Measurements from ENCODE around the gene RXRA.

RXRA gene

DNA sequence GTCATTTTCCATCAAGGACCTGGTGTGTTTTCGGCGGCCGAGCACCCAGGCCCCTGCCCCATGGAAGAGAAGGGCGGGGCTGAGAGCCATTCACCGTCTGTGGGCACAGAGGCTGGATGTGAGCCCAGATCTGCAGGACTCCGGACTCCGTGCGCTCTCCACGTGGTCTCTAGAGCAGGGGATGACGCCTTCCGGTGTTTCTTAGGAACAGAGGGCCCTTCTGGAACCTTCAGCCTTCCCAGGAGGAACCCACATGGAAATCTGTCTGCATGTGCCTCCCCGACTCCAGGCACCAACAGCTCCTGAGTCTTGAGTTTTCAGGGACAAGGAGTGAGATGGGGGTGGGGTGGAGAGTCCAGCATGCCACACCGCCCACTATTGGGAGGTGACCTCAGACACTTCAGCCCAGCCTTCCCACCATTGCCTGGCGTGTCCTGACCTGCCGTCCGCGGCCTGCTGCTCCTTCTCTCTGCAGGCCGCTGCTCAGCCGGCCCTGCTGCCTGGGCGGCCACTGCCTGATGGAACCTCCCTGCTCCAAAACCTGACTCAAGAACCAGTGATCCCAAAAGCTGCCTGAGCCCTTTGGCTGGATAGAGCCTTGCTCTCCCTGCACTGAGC lies 2.4 kb upstream of the RXRA start:
- no peak overlapping the region for H2AFZ ChIP-seq (ENCODE audit: low read depth, low read length, severe bottlenecking)
- no peak overlapping the region for H3K4me2 ChIP-seq (ENCODE audit: low read depth, low read length, poor library complexity, severe bottlenecking)
- no peak overlapping the region for H3K4me3 ChIP-seq (ENCODE audit: insufficient read depth, low read length, poor library complexity, severe bottlenecking)
- H3K9me2 ChIP-seq (replicated peaks; ENCODE audit: insufficient read depth, low read length) = no peaks in the 10 kb centered on the region
- H3K79me2 ChIP-seq (ENCODE audit: insufficient read depth, low read length) = no peaks in the 10 kb centered on the region
- no peak for TF ChIP-seq EZH2phosphoT487 (conservative IDR thresholded peaks at IDR 0.05; ENCODE audit: low read length)
- H3K9me3 ChIP-seq (ENCODE audit: insufficient read depth, low read length) = no peaks in the 10 kb centered on the region
- H3K27ac ChIP-seq (ENCODE audit: low read depth, low read length) = no peak overlapping the region
- H3K36me3 ChIP-seq (ENCODE audit: low read length) = no peaks in the 10 kb centered on the region
- no peaks in the 10 kb centered on the region for H3K27me3 ChIP-seq (ENCODE audit: low read length)
- no peaks in the 10 kb centered on the region for H3F3A ChIP-seq (ENCODE audit: insufficient read depth)
- no peak overlapping the region for H3K9ac ChIP-seq (ENCODE audit: low read length)
- no peaks in the 10 kb centered on the region for H4K20me1 ChIP-seq (ENCODE audit: low read depth, low read length)

DNA sequence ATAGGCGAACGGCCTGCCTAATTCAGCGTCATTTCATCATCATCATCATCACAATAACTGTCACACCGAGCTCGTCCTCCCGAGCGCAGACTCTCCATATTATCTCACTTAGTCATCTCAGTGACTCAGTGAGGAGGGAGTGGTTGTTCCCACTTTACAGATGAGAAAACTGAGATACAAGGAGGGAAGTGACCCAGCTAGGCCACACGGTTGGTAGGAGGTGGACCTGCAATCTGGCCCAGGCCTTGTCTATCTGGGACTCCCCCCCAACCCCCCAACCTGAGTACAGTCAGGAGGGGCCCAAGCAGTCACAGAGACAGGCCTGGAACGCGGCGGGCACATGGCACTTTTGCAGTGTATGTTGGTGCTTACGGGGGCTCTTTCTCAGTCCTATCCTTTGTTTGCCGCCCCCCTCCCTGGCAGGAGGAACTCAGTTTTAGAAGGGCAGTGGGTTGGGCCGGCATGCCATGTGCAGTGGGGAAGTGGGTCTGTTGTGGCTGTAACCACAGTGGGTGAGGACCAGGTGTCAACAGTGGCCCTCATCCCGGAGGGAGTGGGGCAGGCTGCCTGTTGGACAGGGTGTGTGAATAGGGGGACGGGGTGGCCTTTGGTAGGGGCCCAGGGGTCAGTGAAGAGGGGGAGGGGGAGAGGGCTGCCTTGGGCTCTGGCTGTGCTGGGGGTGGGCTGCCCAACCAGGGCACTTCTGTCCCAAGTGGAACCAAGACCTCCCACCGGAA lies 1.7 kb upstream of the RXRA start:
- TF ChIP-seq, protein P1, sequence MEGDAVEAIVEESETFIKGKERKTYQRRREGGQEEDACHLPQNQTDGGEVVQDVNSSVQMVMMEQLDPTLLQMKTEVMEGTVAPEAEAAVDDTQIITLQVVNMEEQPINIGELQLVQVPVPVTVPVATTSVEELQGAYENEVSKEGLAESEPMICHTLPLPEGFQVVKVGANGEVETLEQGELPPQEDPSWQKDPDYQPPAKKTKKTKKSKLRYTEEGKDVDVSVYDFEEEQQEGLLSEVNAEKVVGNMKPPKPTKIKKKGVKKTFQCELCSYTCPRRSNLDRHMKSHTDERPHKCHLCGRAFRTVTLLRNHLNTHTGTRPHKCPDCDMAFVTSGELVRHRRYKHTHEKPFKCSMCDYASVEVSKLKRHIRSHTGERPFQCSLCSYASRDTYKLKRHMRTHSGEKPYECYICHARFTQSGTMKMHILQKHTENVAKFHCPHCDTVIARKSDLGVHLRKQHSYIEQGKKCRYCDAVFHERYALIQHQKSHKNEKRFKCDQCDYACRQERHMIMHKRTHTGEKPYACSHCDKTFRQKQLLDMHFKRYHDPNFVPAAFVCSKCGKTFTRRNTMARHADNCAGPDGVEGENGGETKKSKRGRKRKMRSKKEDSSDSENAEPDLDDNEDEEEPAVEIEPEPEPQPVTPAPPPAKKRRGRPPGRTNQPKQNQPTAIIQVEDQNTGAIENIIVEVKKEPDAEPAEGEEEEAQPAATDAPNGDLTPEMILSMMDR (IDR thresholded peaks at IDR 0.05; ENCODE audit: insufficient read depth, low read length, poor library complexity, severe bottlenecking) = no peak
- no peak for TF ChIP-seq EZH2phosphoT487 (conservative IDR thresholded peaks at IDR 0.05; ENCODE audit: low read length)
- Histone ChIP-seq H3K36me3 (ENCODE audit: low read length) (no peaks in the 10 kb centered on the region), H3K4me3 (ENCODE audit: insufficient read depth, low read length, poor library complexity, severe bottlenecking) (no peak overlapping the region), H4K20me1 (ENCODE audit: low read depth, low read length) (no peaks in the 10 kb centered on the region), H3K9ac (ENCODE audit: low read length) (no peak overlapping the region), H3K27me3 (ENCODE audit: low read length) (no peaks in the 10 kb centered on the region), H3K9me2 (replicated peaks; ENCODE audit: insufficient read depth, low read length) (no peaks in the 10 kb centered on the region), H2AFZ (ENCODE audit: low read depth, low read length, severe bottlenecking) (no peak overlapping the region), H3K79me2 (ENCODE audit: insufficient read depth, low read length) (no peaks in the 10 kb centered on the region), H3K4me2 (ENCODE audit: low read depth, low read length, poor library complexity, severe bottlenecking) (no peak overlapping the region), H3K9me3 (ENCODE audit: insufficient read depth, low read length) (no peaks in the 10 kb centered on the region), H3K27ac (ENCODE audit: low read depth, low read length) (no peak overlapping the region), H3F3A (ENCODE audit: insufficient read depth) (no peaks in the 10 kb centered on the region)

DNA sequence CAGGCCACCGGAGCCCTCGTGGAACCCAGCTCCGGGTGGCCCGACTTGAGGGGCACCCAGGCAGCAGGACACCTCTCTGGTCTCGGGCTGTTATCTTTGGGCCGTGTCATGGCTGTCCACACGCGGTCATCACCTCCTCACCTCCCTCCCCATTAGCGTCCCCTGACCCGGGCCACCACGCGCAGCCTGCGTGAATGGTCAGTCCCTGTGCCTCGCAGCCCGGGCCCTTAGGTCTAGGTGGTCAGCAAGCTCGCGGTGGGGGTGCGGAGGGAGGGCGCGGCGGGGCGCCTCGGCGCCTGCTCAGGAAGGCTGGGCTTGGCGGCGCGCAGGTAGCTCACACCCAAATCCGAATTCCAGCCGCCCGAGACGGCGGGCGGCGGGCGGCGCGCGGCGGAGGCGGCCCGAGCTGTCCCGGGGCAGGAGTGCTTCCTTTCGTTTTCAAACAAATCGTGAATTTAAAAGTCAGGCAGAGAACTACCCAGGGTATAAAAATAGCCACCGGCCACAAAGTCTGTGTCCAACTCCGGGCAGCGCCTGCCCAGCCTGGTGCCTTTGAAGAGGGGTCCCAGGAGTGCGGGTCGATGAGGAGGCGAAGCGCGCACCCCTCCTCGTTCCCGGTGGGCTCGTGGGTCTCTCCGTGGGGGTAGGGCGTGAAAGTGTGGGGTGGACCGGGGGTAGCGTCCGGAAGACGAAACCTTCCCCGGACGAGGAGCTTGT lies 1.0 kb upstream of the RXRA start:
- H3K4me3 ChIP-seq (ENCODE audit: insufficient read depth, low read length, poor library complexity, severe bottlenecking) = no peak overlapping the region
- H3K9ac ChIP-seq (ENCODE audit: low read length) = no peak overlapping the region
- no peaks in the 10 kb centered on the region for H3K36me3 ChIP-seq (ENCODE audit: low read length)
- H2AFZ ChIP-seq (ENCODE audit: low read depth, low read length, severe bottlenecking) = no peak overlapping the region
- H3K9me3 ChIP-seq (ENCODE audit: insufficient read depth, low read length) = no peaks in the 10 kb centered on the region
- no peaks in the 10 kb centered on the region for H3K27me3 ChIP-seq (ENCODE audit: low read length)
- H3F3A ChIP-seq (ENCODE audit: insufficient read depth) = no peaks in the 10 kb centered on the region
- H4K20me1 ChIP-seq (ENCODE audit: low read depth, low read length) = no peaks in the 10 kb centered on the region
- TF ChIP-seq, protein P1 (IDR thresholded peaks at IDR 0.05; ENCODE audit: insufficient read depth, low read length, poor library complexity, severe bottlenecking) = no peak
- no peak for TF ChIP-seq EZH2phosphoT487 (conservative IDR thresholded peaks at IDR 0.05; ENCODE audit: low read length)
- H3K9me2 ChIP-seq (replicated peaks; ENCODE audit: insufficient read depth, low read length) = no peaks in the 10 kb centered on the region
- no peak overlapping the region for H3K27ac ChIP-seq (ENCODE audit: low read depth, low read length)
- no peak overlapping the region for H3K4me2 ChIP-seq (ENCODE audit: low read depth, low read length, poor library complexity, severe bottlenecking)
- no peaks in the 10 kb centered on the region for H3K79me2 ChIP-seq (ENCODE audit: insufficient read depth, low read length)

Data from SU-DHL-6 (cell line).